ENCODE results near the gene SPRYD3.

SPRYD3 gene

DNA sequence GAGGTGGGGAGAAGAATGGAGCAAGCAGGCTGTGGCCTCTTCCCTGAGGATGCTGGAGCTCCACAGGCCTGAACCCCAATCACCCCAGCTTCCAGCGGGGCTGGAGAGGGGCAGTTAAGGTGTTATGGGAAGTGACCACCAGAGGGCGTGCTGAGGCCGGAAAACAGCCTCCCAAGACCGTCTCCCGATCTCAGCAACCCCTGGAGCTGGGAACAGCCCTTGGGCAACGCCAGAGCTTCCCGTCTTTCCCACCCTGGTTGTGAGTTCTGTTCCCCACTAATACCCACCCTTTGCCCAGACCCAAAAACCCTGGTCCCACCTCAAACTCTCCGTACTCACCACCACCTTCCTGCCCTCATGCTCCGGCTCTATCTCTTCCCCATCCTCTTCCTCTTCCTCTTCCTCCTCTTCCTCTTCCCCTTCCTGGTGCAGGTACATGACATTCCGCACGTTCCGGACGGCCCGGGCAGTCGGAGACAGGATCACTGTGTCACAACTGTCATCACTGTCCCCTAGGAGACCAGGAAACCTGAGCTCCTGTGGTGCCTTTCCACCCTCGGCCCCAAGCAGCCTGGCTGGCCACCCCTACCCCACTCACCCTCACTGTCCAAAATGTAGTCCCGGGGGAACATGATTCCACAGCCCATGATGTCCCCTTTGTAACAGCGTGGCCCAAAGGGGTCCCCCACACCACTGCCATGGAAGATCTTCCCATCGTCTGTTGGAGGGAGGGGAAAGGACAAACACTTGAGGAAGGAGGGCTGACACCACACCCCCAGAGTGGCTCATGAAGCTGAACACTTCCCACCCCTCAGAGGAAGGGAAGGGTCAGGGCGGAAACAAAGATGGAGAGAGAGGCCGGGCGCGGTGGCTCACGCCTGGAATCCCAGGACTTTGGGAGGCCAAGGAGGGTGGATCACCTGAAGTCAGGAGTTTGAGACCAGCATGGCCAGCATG, 12.9 kb downstream of the SPRYD3 start (continued):
- TF ChIP-seq KLF1 (tag by site-specific recombination; IDR thresholded peaks at IDR 0.05), result peak; percentile 92
- TF ChIP-seq, protein P1, sequence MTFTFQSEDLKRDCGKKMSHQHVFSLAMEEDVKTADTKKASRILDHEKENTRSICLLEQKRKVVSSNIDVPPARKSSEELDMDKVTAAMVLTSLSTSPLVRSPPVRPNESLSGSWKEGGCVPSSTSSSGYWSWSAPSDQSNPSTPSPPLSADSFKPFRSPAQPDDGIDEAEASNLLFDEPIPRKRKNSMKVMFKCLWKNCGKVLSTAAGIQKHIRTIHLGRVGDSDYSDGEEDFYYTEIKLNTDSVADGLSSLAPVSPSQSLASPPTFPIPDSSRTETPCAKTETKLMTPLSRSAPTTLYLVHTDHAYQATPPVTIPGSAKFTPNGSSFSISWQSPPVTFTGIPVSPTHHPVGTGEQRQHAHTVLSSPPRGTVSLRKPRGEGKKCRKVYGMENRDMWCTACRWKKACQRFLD (tag by site-specific recombination; IDR thresholded peaks at IDR 0.05), result no peak
- no peak for TF ChIP-seq ZNF501 (tag by site-specific recombination; IDR thresholded peaks at IDR 0.05)
- TF ChIP-seq GLIS2 (tag by site-specific recombination; IDR thresholded peaks at IDR 0.05), result no peak
- TF ChIP-seq ZNF354C (tag by site-specific recombination; IDR thresholded peaks at IDR 0.05; ENCODE audit: borderline replicate concordance, low read depth), result no peak
- TF ChIP-seq ZNF266 (tag by site-specific recombination; IDR thresholded peaks at IDR 0.05; ENCODE audit: low read depth), result no peak
- no peak for TF ChIP-seq GFI1B (tag by site-specific recombination; IDR thresholded peaks at IDR 0.05)
- TF ChIP-seq, protein P2, sequence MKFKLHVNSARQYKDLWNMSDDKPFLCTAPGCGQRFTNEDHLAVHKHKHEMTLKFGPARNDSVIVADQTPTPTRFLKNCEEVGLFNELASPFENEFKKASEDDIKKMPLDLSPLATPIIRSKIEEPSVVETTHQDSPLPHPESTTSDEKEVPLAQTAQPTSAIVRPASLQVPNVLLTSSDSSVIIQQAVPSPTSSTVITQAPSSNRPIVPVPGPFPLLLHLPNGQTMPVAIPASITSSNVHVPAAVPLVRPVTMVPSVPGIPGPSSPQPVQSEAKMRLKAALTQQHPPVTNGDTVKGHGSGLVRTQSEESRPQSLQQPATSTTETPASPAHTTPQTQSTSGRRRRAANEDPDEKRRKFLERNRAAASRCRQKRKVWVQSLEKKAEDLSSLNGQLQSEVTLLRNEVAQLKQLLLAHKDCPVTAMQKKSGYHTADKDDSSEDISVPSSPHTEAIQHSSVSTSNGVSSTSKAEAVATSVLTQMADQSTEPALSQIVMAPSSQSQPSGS (tag by site-specific recombination; IDR thresholded peaks at IDR 0.05; ENCODE audit: low read depth), result no peak
- TF ChIP-seq ZNF561 (tag by site-specific recombination; IDR thresholded peaks at IDR 0.05; ENCODE audit: borderline replicate concordance), result no peak
- TF ChIP-seq ZNF555 (tag by site-specific recombination; conservative IDR thresholded peaks at IDR 0.05), result no peak
- TF ChIP-seq PRDM1 (tag by site-specific recombination; IDR thresholded peaks at IDR 0.05), result no peak
- TF ChIP-seq, protein P3, sequence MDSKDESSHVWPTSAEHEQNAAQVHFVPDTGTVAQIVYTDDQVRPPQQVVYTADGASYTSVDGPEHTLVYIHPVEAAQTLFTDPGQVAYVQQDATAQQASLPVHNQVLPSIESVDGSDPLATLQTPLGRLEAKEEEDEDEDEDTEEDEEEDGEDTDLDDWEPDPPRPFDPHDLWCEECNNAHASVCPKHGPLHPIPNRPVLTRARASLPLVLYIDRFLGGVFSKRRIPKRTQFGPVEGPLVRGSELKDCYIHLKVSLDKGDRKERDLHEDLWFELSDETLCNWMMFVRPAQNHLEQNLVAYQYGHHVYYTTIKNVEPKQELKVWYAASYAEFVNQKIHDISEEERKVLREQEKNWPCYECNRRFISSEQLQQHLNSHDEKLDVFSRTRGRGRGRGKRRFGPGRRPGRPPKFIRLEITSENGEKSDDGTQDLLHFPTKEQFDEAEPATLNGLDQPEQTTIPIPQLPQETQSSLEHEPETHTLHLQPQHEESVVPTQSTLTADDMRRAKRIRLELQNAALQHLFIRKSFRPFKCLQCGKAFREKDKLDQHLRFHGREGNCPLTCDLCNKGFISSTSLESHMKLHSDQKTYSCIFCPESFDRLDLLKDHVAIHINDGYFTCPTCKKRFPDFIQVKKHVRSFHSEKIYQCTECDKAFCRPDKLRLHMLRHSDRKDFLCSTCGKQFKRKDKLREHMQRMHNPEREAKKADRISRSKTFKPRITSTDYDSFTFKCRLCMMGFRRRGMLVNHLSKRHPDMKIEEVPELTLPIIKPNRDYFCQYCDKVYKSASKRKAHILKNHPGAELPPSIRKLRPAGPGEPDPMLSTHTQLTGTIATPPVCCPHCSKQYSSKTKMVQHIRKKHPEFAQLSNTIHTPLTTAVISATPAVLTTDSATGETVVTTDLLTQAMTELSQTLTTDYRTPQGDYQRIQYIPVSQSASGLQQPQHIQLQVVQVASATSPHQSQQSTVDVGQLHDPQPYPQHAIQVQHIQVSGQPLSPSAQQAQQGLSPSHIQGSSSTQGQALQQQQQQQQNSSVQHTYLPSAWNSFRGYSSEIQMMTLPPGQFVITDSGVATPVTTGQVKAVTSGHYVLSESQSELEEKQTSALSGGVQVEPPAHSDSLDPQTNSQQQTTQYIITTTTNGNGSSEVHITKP (tag by site-specific recombination; IDR thresholded peaks at IDR 0.05), result peak; percentile 13; the same call in 1 of the 2 replicates
- no peak for TF ChIP-seq WT1 (tag by site-specific recombination; IDR thresholded peaks at IDR 0.05)
- TF ChIP-seq ZNF335 (tag by site-specific recombination; conservative IDR thresholded peaks at IDR 0.05), result 0 out of 2 replicates have a peak, but pooled peaks have one; percentile 30
- no peak for TF ChIP-seq ZNF626 (tag by site-specific recombination; IDR thresholded peaks at IDR 0.05)
- TF ChIP-seq ZFP3 (tag by site-specific recombination; IDR thresholded peaks at IDR 0.05; ENCODE audit: low read depth), result no peak
- TF ChIP-seq ZNF426 (tag by site-specific recombination; IDR thresholded peaks at IDR 0.05), result no peak
- no peak for TF ChIP-seq ZNF133 (tag by site-specific recombination; IDR thresholded peaks at IDR 0.05)
- TF ChIP-seq, protein P4, sequence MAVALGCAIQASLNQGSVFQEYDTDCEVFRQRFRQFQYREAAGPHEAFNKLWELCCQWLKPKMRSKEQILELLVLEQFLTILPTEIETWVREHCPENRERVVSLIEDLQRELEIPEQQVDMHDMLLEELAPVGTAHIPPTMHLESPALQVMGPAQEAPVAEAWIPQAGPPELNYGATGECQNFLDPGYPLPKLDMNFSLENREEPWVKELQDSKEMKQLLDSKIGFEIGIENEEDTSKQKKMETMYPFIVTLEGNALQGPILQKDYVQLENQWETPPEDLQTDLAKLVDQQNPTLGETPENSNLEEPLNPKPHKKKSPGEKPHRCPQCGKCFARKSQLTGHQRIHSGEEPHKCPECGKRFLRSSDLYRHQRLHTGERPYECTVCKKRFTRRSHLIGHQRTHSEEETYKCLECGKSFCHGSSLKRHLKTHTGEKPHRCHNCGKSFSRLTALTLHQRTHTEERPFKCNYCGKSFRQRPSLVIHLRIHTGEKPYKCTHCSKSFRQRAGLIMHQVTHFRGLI (tag by site-specific recombination; IDR thresholded peaks at IDR 0.05), result no peak
- TF ChIP-seq, protein P5, sequence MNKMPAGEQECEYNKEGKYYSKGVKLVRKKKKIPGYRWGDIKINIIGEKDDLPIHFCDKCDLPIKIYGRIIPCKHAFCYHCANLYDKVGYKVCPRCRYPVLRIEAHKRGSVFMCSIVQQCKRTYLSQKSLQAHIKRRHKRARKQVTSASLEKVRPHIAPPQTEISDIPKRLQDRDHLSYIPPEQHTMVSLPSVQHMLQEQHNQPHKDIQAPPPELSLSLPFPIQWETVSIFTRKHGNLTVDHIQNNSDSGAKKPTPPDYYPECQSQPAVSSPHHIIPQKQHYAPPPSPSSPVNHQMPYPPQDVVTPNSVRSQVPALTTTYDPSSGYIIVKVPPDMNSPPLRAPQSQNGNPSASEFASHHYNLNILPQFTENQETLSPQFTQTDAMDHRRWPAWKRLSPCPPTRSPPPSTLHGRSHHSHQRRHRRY (tag by site-specific recombination; IDR thresholded peaks at IDR 0.05), result no peak
- no peak for TF ChIP-seq SETDB1 (IDR thresholded peaks at IDR 0.05; ENCODE audit: insufficient read length, low read length)
- TF ChIP-seq, protein P6, sequence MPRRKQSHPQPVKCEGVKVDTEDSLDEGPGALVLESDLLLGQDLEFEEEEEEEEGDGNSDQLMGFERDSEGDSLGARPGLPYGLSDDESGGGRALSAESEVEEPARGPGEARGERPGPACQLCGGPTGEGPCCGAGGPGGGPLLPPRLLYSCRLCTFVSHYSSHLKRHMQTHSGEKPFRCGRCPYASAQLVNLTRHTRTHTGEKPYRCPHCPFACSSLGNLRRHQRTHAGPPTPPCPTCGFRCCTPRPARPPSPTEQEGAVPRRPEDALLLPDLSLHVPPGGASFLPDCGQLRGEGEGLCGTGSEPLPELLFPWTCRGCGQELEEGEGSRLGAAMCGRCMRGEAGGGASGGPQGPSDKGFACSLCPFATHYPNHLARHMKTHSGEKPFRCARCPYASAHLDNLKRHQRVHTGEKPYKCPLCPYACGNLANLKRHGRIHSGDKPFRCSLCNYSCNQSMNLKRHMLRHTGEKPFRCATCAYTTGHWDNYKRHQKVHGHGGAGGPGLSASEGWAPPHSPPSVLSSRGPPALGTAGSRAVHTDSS (tag by site-specific recombination; IDR thresholded peaks at IDR 0.05), result peak; percentile 99
- no peak for TF ChIP-seq ZNF530 (tag by site-specific recombination; IDR thresholded peaks at IDR 0.05; ENCODE audit: low read depth)
- TF ChIP-seq, protein P7, sequence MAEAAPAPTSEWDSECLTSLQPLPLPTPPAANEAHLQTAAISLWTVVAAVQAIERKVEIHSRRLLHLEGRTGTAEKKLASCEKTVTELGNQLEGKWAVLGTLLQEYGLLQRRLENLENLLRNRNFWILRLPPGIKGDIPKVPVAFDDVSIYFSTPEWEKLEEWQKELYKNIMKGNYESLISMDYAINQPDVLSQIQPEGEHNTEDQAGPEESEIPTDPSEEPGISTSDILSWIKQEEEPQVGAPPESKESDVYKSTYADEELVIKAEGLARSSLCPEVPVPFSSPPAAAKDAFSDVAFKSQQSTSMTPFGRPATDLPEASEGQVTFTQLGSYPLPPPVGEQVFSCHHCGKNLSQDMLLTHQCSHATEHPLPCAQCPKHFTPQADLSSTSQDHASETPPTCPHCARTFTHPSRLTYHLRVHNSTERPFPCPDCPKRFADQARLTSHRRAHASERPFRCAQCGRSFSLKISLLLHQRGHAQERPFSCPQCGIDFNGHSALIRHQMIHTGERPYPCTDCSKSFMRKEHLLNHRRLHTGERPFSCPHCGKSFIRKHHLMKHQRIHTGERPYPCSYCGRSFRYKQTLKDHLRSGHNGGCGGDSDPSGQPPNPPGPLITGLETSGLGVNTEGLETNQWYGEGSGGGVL (tag by site-specific recombination; IDR thresholded peaks at IDR 0.05), result no peak
- peak; percentile 51; the same call in 1 of the 2 replicates for TF ChIP-seq ZBTB48 (tag by site-specific recombination; IDR thresholded peaks at IDR 0.05)
- TF ChIP-seq ZNF138 (tag by site-specific recombination; IDR thresholded peaks at IDR 0.05; ENCODE audit: borderline replicate concordance), result no peak
